Amniotic stem cell (primary cell): ENCODE measurements around the gene ZNF462.

ENCODE experiments used
- DNase-seq: peaks from one replicate; lab custom pipeline; 2025; lab: John Stamatoyannopoulos, UW

The ZNF462 gene

GRCh38 chr9:106862110-106862820, 701 bp upstream of the ZNF462 start:
- no peak for DNase-seq

GRCh38 chr9:106864373-106865143, 1.6 kb downstream of the ZNF462 start:
- no peak for DNase-seq

GRCh38 chr9:106866243-106866642, 3.3 kb downstream of the ZNF462 start:
- DNase-seq: no peak

GRCh38 chr9:106867286-106867685, 4.3 kb downstream of the ZNF462 start:
- no peak for DNase-seq

DNA sequence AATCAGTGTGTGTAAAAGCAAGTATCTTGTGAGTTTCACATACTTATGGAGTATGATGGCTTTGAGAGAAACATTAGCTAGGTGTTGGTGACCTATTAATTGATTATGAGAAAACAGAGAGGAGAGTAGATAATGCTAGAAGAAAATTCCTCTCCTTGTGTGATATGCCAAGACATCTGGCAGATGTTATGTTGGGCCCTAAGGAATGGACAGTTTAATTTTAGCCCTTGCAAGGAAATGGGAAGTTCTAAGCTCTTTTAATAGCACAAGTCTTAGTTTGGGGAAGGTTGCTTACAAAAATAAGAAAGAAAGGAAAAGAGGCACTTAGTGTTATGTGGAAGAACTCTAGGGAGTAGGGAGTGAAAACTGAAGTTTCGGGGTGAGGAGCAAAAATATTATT, 5.1 kb downstream of the ZNF462 start:
- no peak for DNase-seq

GRCh38 chr9:106868565-106868964, 5.6 kb downstream of the ZNF462 start:
- no peak for DNase-seq

DNA sequence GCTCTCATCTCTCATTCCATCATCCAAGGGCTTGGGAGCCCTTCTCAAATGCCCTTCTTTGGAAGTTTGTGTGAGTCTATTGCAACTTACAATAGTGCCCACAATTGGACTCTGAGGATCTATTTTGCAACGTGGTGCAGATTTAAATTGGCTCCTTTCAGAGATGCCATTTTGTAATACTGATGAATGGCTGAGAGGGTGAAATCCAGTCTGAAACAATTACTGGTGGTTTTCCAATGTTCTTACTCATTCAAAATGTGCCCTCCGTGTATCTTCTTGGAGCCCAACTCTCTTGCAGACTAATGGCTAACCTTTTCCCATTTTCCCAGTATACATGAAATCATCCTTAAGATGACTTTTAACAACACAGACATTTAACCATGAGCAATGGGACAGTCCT, 6.1 kb downstream of the ZNF462 start:
- DNase-seq: no peak

DNA sequence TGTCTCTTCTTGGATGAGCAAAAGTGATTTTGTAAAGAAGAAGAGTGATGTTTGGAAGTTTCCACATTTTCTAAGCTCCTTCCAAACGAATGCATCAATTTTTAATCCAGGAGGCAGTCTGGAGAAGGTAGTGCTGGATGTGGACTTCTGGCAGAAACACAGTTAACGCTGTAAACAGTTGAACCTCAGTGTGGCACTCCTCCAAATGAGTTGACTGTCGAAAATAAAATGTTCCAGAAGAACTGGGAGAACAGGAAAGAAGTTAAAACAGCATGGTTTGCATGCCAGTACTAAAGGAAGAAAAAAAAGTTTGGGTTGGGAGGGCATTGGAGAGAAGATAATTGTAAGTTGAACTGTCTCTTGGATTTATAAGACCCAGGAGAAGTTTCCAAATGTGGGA, 6.5 kb downstream of the ZNF462 start:
- DNase-seq: no peak

GRCh38 chr9:106872641-106873040, 9.7 kb downstream of the ZNF462 start:
- no peak for DNase-seq

DNA sequence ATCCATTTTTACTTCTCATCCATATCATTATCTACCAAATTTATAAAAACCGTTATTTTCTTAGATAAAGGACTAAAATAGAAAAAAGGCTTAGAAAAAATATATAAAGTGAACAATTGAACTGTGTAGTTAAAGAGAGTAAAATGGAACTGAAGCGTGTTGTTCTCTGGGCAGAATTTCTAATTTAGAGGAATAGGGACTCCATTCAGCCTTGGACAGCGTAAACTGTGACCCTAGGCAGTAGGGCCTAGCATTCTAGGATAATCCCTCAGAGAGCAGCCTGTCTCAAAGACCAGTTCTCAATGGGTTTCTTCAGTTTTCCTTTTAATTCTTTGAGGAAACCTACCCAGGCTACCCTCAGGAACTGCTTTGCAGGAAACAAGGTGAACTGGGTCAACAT, 11.1 kb downstream of the ZNF462 start:
- DNase-seq: no peak

DNA sequence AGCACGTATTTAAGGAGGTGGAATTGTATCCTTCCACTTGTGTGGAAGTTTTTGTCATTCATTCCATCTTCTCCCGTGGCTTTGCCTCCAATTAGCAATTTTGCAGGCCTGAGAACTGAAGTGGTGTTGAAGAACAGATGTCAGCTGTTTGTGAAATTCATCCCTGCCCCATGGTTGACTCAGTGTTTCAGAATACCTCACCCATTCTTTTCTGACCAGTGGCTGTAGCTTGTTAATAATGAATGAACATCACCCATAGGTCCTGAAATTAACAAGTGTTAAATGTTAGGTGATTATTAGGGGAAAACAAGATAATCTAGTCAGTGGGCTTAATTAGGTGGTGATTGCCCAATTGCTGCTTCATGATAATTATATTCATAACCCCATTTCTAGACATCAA, 11.7 kb downstream of the ZNF462 start:
- DNase-seq: no peak

DNA sequence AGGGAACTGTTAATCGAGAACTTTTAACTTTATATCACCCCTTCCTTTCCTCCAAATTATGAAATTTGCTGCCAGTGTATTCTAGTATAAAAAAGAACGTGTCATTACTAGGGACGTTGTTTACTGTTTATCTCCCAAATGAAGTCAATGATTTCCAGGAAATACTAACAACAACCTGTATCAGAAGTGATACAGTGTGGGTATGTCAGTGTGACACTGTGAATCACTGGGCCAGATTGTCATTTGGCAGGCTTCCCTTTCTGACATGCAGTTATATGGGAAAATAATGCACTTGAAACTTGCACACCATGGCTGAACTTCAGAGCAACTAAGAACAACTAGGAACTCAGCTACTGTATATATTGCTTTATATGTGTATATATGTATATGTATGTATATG, 12.6 kb downstream of the ZNF462 start:
- DNase-seq: no peak

DNA sequence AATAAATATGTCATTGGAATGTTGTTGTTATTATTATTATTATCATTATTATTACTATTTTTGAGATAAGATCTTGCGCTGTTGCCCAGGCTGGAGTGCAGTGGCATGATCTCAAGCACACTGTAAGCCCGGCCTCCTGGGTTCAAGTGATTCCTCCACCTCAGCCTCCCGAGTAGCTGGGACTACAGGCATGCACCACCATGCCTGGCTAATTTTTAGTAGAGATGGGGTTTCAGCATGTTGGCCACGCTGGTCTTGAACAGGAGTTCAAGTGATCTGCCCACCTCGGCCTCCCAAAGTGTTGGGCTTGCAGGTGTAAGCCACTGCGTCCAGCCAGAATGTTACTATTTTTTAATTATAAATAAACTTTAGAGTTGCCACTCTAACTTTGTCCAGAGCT, 14.4 kb downstream of the ZNF462 start:
- DNase-seq: no peak

DNA sequence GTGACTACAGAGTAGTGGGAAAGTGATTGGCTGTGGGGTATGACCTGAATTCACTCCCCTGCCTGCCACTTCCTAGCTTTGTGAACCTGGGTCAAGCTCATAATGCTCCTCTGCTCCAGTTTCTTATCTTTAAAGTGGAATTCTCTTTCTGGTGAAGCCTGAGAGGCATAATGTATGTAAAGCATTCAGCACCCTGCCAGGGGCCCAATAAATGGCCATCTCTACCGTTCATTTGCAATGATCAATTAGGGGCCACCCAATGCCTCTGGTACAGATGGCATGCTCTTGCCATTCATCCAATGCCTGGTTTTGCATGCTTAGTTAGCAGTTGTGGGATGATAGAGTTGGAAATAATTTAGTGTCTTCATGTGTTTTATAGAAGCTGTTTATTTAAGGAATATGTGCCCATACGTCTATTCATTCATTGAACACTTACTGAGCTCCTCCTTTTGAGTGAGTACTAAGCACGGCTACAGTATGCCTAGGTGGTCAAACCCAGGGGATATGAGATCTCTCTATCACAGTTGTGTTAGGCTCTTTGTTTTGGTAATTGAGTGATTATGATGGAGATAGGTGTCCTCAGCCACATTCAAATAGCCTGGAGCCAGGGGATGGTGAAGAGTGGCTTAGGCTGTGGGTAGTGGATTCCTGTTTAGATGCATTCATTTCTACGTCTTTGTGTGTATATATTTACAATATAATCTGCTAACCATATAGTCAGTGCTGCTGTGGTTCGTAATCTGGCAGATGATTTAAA, 15.3 kb downstream of the ZNF462 start:
- no peak for DNase-seq

GRCh38 chr9:106878934-106879333, 16.0 kb downstream of the ZNF462 start:
- no peak for DNase-seq

DNA sequence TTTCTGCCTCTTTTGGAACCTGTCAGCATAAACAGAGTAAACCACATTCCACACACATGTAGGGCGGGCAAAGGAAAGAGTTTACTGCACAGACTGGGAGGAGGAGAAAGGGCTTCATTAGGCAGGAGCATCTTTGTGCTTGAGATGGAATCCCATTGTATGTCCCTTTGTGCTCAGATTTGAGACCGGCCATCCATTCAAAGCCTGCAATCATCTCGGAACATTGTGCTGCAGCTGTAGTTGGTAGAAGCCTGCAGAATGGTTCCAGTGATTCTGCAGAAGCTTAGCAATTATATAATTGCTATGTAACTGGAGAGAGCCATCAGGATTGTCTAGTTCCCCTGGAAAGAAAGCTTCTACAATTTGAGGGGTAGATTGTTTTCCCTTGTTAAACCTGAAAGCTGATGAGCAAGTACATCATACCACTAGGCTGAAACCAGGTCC, 16.5 kb downstream of the ZNF462 start:
- no peak for DNase-seq

DNA sequence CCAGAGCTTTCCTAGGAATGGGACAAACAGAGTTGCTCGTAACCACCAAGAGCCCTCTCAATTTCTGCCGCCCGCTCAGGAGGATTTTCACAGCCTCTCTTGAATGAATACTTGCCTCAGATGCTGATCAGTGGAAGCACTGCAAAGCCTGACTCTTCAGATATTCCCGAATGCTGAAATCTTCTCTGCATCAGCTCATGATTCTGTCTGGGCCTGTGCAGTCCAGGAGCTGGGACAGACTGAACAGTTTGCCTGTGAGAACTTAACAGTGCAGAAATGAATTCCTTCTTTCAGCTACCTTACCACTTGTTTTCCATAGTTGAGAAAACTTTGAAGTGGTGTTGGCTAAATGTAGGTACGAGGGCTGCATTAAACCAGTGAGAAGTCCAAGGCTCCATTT, 17.1 kb downstream of the ZNF462 start:
- DNase-seq: no peak

GRCh38 chr9:106880863-106881262, 17.9 kb downstream of the ZNF462 start:
- DNase-seq: no peak

- DNase-seq: no peak
Observed at GRCh38 chr9:106883030-106883429, 20.1 kb downstream of the ZNF462 start.

DNA sequence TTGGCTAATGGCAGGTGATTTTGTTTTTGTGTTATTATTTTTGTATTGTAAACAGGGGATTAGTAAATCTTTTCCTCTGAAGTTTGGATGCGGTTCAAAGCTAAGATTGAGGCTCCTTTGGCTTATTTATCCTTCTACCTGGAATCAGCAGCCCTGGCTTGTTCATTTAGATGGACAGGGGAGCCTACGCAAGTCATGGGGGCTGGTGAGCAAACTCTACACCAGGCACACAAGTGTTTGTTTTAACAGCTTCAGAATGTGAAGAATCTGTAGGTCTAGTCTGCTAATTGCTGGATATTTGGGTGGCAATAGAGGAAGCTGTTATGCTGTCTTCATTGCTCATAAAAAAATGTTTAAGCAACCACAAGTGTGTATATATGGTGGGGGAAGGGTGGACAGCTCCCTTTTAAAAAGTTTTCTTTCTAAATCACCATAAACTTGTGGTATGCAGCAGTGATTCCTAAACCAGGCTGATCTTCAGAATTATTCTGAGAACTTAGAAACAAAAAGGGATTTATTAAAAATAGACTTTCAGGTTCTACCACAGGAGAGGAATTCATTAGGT, 20.7 kb downstream of the ZNF462 start:
- DNase-seq: no peak

- DNase-seq: no peak
Observed at GRCh38 chr9:106885451-106885850, 22.5 kb downstream of the ZNF462 start.
